GM12873 (cell line): ENCODE measurements around the gene DSG3.

Source experiments
- TF ChIP-seq, protein P1 (sequence below): IDR thresholded peaks from 2 replicates; pipeline ENCODE4 v1.5.1; 2012; ENCODE audit warnings: low read depth, mild to moderate bottlenecking, moderate library complexity, low read length, control low read depth; ENCODE audit not compliant: insufficient read depth; ENCODE audit errors: missing control alignments

DSG3 gene

DNA sequence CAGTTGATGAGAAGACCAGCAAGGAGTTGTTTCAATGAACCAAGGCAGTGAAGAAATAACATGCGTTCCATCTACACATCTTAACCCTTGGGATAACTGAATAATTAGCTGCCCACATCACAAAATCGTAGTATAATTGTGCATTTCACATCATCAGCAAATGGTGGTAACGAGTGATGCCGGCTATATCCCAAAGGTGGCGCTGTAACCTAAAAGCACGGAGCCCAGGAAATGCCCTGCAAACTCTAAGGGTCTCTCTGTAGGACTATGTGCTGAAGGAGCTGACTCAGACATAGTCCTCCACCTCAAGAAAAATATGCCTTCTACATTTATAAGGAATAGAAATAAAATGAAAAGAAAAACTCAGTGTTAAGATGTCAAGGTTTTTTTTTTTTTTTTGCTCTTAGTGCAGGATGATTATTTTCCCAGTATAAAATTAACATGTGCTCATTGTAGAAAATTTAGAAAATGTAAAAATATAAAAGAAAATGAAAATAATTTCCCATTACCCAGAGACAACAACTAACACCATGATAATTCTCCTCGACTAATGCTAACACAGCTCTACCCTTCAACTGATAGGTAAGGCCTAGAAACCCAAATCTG, 23.1 kb upstream of the DSG3 start:
- TF ChIP-seq, protein P1, sequence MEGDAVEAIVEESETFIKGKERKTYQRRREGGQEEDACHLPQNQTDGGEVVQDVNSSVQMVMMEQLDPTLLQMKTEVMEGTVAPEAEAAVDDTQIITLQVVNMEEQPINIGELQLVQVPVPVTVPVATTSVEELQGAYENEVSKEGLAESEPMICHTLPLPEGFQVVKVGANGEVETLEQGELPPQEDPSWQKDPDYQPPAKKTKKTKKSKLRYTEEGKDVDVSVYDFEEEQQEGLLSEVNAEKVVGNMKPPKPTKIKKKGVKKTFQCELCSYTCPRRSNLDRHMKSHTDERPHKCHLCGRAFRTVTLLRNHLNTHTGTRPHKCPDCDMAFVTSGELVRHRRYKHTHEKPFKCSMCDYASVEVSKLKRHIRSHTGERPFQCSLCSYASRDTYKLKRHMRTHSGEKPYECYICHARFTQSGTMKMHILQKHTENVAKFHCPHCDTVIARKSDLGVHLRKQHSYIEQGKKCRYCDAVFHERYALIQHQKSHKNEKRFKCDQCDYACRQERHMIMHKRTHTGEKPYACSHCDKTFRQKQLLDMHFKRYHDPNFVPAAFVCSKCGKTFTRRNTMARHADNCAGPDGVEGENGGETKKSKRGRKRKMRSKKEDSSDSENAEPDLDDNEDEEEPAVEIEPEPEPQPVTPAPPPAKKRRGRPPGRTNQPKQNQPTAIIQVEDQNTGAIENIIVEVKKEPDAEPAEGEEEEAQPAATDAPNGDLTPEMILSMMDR = peak; percentile 88

DNA sequence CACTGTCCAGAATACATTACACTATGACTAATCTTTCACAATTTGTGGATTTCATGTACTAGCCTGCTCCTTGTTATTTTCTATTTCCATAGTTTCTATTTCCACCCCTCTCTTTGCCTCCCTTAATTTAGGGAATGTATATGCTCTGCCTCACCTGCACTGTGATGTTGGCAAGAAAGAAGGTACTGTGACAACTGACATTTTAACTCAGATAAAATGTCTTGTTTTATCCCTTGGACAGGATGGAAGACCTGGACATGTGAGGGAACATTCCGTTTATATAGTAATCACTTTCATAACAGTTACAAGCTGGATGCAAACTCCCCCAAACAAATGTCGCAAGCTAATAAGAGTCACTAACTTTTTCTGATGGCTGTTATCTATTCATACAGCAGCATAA, 21.5 kb upstream of the DSG3 start:
- TF ChIP-seq, protein P1 = no peak

DNA sequence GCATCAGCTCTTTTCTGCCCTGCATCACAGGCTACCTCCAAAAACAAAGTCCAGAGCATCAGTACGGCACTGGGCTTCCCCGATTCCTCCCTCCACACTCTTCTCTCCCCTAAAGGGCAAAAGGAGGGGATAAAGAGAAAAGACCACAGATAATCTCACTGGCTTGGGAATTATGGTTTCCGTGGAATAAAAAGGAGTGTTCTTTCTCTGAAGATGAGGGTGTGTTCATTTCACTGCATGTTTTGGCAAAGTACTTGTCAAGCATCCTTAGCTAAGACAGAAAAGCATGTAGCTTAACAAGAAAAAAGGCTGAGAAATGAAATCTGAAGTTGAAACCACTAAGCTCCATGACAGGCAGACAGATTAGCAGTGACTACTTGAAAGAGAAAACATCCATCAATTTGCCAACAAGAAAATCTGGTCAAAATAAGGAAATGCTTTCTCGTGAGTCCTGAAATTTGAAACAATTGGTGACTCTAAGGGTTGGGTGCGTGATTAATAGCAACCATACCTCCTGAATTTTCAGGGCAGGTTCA, 20.6 kb upstream of the DSG3 start:
- TF ChIP-seq, protein P1 = no peak

DNA sequence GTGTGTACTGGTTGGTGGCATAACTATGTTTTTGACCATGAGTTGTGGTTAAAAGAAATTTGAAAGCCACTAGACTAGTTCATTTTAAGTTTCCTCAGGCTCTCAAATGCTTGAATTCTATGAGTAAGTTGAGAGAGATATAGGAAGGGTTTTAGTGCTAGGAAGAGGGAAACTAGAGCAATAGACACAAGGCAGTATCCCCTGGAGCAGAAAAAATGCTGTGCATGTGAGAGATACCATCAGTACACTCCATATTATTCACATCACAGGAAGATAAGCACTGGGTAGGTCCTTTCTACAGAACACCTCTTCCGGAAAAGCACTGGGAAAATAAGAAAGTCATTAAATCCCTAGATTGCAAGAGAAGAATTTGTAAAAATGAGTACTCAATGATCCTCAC, 19.3 kb upstream of the DSG3 start:
- TF ChIP-seq, protein P1 = no peak

DNA sequence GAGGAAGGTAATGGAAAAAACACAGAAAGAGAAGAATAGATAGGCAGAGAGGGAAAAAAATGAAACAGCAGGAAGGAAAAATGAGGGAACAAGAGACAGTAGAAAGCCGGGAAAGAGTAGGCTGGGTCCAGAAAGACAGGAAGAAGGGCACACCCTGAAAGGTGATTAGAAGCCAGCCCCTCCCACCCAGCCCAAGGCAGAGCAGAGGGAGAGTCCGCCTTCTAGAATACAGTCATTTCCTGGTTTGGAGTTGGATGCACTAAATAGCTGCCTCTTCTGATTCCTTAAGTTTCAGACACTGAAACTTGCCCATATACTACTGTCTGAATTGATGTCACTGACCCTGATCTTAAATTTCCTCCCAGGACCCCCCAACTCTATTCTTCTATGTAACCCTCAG, 17.9 kb upstream of the DSG3 start:
- TF ChIP-seq, protein P1 = no peak

DNA sequence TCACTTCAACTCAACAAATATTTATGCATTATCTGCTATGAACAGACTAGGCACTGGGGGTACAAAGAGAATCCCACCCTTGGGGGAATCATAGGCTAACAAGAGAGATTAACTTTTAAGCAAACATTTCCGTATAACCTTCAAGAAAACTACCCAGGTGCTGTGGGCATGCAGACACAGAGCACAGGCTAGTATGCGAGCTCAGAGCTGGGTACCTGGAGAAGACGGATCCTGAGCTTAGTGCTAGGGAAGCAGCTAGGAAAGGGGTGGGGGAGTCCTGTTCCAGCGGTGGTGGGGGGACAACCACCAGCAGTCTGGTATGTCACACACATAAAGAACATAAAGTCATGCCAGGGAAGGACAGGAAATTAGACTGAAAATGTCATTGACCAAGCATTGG, 17.5 kb upstream of the DSG3 start:
- TF ChIP-seq, protein P1 = no peak

DNA sequence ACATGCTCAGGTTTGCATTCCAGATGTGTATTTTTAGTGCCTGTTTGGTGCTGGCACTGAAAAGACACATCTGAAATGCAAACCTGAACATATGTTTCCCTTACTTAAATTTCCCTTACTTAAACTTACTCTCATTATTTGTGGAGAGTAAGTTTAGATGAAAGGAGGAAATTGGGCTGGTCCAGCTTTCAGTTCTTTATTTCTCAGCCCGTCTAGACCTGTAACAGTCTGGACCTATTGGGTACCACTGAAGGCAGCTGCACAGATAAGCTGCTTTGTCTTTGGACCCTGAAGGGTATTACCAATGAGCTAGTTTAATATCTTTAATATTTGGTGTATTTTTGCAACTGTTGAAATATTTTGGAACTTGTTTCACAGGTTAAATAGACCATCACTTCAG, 17.0 kb upstream of the DSG3 start:
- TF ChIP-seq, protein P1 = no peak

DNA sequence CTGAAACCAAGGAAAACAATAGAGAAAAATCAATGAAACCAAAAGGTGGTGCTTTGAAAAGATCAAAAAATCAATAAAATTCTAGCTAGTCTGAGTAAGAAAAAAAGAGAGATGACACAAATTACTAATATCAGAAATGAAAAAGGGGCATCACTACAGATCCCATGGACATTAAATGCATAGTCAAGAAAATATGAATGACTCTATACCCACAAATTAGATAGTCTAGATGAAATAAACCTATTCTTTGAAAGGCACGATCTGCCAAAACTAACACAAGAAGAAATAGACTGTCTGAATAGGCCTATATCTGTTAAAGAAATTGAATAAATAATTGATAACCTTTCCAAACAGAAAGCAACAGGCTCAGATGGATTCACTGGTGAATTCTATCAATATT, 15.2 kb upstream of the DSG3 start:
- TF ChIP-seq, protein P1 = no peak
